HCT116 (cell line): ENCODE data around the gene NFX1.

Experiments used
- CBX3 ChIP-seq: IDR thresholded peaks from 2 replicates; pipeline ENCODE4 v1.6.1; 2012; ENCODE audit warnings: low read depth
- CTCF ChIP-seq, 3 experiments: fragments of 200-600 bp in 1 of 3; sonication (generic) in 1 of 3; IDR thresholded peaks in 2 of 3; conservative IDR thresholded peaks in 1 of 3; 2 replicates each; pipeline ENCODE4 v1.5.1; 2012 to 2017; ENCODE audit warnings: low read depth in 2 of 3, low read length in 2 of 3, antibody characterized with exemption in 1 of 3, borderline replicate concordance in 1 of 3, control low read depth in 1 of 3, mild to moderate bottlenecking in 1 of 3, mixed read lengths in 1 of 3, mixed run types in 1 of 3, moderate library complexity in 1 of 3; ENCODE audit not compliant: insufficient read depth in 1 of 3
- EZH2 ChIP-seq: fragments of 200-600 bp; sonication (generic); IDR thresholded peaks from 2 replicates; pipeline ENCODE4 v1.6.1; 2017; ENCODE audit warnings: antibody characterized with exemption, mixed run types
- EZH2phosphoT487 ChIP-seq: fragments of 200-600 bp; IDR thresholded peaks from 2 replicates; pipeline ENCODE4 v1.6.1; 2018; ENCODE audit warnings: antibody characterized with exemption, borderline replicate concordance
- POLR2A ChIP-seq: IDR thresholded peaks from 2 replicates; pipeline ENCODE4 v1.7.0; 2011; ENCODE audit warnings: borderline replicate concordance; ENCODE audit not compliant: insufficient read depth, insufficient read length; ENCODE audit errors: extremely low read depth
- POLR2AphosphoS5 ChIP-seq: IDR thresholded peaks from 2 replicates; pipeline ENCODE4 v1.6.1; 2011; ENCODE audit warnings: mild to moderate bottlenecking, low read depth, low read length, moderate library complexity
- ZFX ChIP-seq: fragments of 450-650 bp; IDR thresholded peaks from 2 replicates; pipeline ENCODE4 v1.6.1; 2017
- ZNF274 ChIP-seq: fragments of 200-500 bp; sonication (Bioruptor generic); IDR thresholded peaks from 2 replicates; pipeline ENCODE4 v1.6.1; 2014; ENCODE audit warnings: mild to moderate bottlenecking, low read depth, low read length, inconsistent platforms
- TF ChIP-seq, protein P1 (sequence below): IDR thresholded peaks from 2 replicates; pipeline ENCODE4 v1.6.1; 2012
- TF ChIP-seq, protein P2 (sequence below): IDR thresholded peaks from 2 replicates; pipeline ENCODE4 v1.6.1; 2012; ENCODE audit warnings: low read depth

GRCh38 chr9:33273266-33273971 is 16.9 kb upstream of the NFX1 start:
- TF ChIP-seq POLR2AphosphoS5 (no peak), POLR2A (no peak), EZH2 (no peak), CTCF (IDR thresholded peaks at IDR 0.05 in 2 of 3, conservative IDR thresholded peaks at IDR 0.05 in 1 of 3; ENCODE audit: borderline replicate concordance in 1 of 3, insufficient read depth in 1 of 3, low read depth in 2 of 3, low read length in 2 of 3) (no peak), ZNF274 (no peak), CBX3 (no peak), EZH2phosphoT487 (no peak), ZFX (no peak)
- TF ChIP-seq, protein P1, sequence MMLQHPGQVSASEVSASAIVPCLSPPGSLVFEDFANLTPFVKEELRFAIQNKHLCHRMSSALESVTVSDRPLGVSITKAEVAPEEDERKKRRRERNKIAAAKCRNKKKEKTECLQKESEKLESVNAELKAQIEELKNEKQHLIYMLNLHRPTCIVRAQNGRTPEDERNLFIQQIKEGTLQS = no peak
- TF ChIP-seq, protein P2, sequence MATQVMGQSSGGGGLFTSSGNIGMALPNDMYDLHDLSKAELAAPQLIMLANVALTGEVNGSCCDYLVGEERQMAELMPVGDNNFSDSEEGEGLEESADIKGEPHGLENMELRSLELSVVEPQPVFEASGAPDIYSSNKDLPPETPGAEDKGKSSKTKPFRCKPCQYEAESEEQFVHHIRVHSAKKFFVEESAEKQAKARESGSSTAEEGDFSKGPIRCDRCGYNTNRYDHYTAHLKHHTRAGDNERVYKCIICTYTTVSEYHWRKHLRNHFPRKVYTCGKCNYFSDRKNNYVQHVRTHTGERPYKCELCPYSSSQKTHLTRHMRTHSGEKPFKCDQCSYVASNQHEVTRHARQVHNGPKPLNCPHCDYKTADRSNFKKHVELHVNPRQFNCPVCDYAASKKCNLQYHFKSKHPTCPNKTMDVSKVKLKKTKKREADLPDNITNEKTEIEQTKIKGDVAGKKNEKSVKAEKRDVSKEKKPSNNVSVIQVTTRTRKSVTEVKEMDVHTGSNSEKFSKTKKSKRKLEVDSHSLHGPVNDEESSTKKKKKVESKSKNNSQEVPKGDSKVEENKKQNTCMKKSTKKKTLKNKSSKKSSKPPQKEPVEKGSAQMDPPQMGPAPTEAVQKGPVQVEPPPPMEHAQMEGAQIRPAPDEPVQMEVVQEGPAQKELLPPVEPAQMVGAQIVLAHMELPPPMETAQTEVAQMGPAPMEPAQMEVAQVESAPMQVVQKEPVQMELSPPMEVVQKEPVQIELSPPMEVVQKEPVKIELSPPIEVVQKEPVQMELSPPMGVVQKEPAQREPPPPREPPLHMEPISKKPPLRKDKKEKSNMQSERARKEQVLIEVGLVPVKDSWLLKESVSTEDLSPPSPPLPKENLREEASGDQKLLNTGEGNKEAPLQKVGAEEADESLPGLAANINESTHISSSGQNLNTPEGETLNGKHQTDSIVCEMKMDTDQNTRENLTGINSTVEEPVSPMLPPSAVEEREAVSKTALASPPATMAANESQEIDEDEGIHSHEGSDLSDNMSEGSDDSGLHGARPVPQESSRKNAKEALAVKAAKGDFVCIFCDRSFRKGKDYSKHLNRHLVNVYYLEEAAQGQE = no peak
